GM12878 (cell line): ENCODE measurements around the gene VPS29.

Source experiments
- CBFB ChIP-seq: IDR thresholded peaks from 2 replicates; pipeline ENCODE4 v1.6.1; 2016; ENCODE audit warnings: antibody characterized with exemption, low read depth
- CEBPB ChIP-seq, 2 experiments: fragments of 150-350 bp in 1 of 2; IDR thresholded peaks; 2 replicates each; pipeline ENCODE4 v1.6.1; 2012 to 2014; ENCODE audit warnings: low read depth in 2 of 2, low read length in 2 of 2, borderline replicate concordance in 1 of 2, inconsistent platforms in 1 of 2
- CHD2 ChIP-seq: IDR thresholded peaks from 2 replicates; pipeline ENCODE4 v1.6.1; 2011; ENCODE audit warnings: low read depth, low read length, improper control_type of control experiment, borderline replicate concordance
- CTCF ChIP-seq, 3 experiments: IDR thresholded peaks in 2 of 3; conservative IDR thresholded peaks in 1 of 3; 2 replicates each; pipeline ENCODE4 v1.5.1; 2011; ENCODE audit warnings: low read depth in 3 of 3, low read length in 3 of 3, mild to moderate bottlenecking in 3 of 3, control low read depth in 2 of 3, moderate library complexity in 2 of 3, inconsistent platforms in 1 of 3, mixed read lengths in 1 of 3; ENCODE audit not compliant: control insufficient read depth in 2 of 3, insufficient read depth in 1 of 3; ENCODE audit errors: extremely low read depth in 1 of 3
- EZH2 ChIP-seq: IDR thresholded peaks from 2 replicates; pipeline ENCODE4 v1.6.1; 2012; ENCODE audit warnings: low read depth, mild to moderate bottlenecking, control low read depth, inconsistent platforms, low read length, borderline replicate concordance; ENCODE audit not compliant: control insufficient read depth
- REST ChIP-seq: IDR thresholded peaks from 2 replicates; pipeline ENCODE4 v1.6.1; 2012; ENCODE audit warnings: mild to moderate bottlenecking, low read depth, low read length
- SIN3A ChIP-seq: IDR thresholded peaks from 2 replicates; pipeline ENCODE4 v1.6.1; 2012; ENCODE audit warnings: low read depth, low read length, improper control_type of control experiment
- SUZ12 ChIP-seq: fragments of 200-600 bp; sonication (generic); IDR thresholded peaks from one replicate; pipeline ENCODE4 v1.6.1; 2018; ENCODE audit warnings: antibody characterized with exemption, mild to moderate bottlenecking; ENCODE audit not compliant: unreplicated experiment
- YY1 ChIP-seq: IDR thresholded peaks from 2 replicates; pipeline ENCODE4 v1.6.1; 2011; ENCODE audit warnings: low read depth, mild to moderate bottlenecking, low read length

GRCh38 chr12:110501752-110502738 lies at the start of gene VPS29, which contains the start of gene RAD9B:
- TF ChIP-seq CTCF (IDR thresholded peaks at IDR 0.05 in 2 of 3, conservative IDR thresholded peaks at IDR 0.05 in 1 of 3; ENCODE audit: control insufficient read depth in 2 of 3, extremely low read depth in 1 of 3, insufficient read depth in 1 of 3, low read depth in 3 of 3, low read length in 3 of 3): no peak
- no peak for TF ChIP-seq SUZ12
- peak; percentile 97 for TF ChIP-seq SIN3A
- TF ChIP-seq EZH2: no peak
- no peak for TF ChIP-seq CEBPB (IDR thresholded peaks at IDR 0.05; ENCODE audit: borderline replicate concordance in 1 of 2, low read depth in 2 of 2, low read length in 2 of 2)
- TF ChIP-seq CBFB: peak; percentile 97
- peak; percentile 95 for TF ChIP-seq YY1
- TF ChIP-seq CHD2: peak; percentile 94
- no peak for TF ChIP-seq REST
